ENCODE data around the gene TNNC1. TPM values are rescaled to one million over a fixed set of nuclear protein-coding genes. Genes with fewer than 3 reads are reported as not detected.

The TNNC1 gene
- total RNA-seq, 2 donors from 2014 or later: 2.0 to 6.5 TPM

DNA sequence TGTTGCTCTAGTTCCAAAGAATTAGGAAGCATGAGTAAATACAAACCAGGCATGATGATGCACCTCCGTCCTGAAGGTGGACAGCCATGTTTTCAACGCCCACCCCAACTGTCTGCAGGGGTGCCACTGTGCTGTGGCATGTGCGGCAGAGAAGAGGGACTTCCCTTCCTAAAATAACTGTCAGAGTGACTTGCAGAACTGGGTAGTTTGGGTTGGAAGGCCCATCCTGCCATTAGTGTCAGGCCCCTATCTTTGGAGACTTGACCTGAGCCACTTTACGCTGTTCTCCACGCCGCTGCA lies 23.9 kb upstream of the TNNC1 start:
- H3K27ac Mint-ChIP-seq: no peak overlapping the region
- H3K27me3 Mint-ChIP-seq: no peaks in the 10 kb centered on the region
- no peaks in the 10 kb centered on the region for H3K4me1 Mint-ChIP-seq
- H3K4me3 Mint-ChIP-seq: no peak overlapping the region
- H3K36me3 Mint-ChIP-seq (ENCODE audit: low read depth): peaks cover 94% of the 10 kb centered on the region
- no peaks in the 10 kb centered on the region for H3K9me3 Mint-ChIP-seq
- ATAC-seq (replicated peaks): no peak

- no peaks in the 10 kb centered on the region for H3K4me1 Mint-ChIP-seq
- H3K27ac Mint-ChIP-seq: no peak overlapping the region
- H3K27me3 Mint-ChIP-seq: no peaks in the 10 kb centered on the region
- H3K4me3 Mint-ChIP-seq: no peak overlapping the region
- no peaks in the 10 kb centered on the region for H3K9me3 Mint-ChIP-seq
- peaks cover 94% of the 10 kb centered on the region for H3K36me3 Mint-ChIP-seq (ENCODE audit: low read depth)
- ATAC-seq (replicated peaks): no peak
These were observed 23.4 kb upstream of the TNNC1 start for GRCh38 chr3:52477076-52477795.

DNA sequence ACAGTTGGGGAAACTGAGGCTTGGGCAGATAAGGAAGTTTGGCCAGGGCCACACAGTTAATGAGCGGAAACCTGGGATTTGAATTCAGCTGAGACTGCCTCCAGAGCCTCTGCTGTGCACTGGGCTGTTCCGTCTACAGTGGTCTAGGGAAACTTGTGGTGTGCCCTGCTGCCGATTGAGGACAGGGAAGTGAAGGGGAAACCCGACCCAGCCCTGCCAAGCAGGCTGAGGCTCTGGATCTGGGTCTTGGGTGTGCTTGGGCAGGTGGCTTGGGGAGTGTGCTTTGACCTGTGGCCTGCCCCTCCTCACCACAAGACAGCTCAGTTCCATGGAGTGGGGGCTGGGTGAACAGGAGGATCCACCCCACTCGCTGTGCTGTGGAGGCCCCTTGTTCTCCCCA lies 19.2 kb upstream of the TNNC1 start:
- H3K4me3 Mint-ChIP-seq: no peak overlapping the region
- peaks cover 93% of the 10 kb centered on the region for H3K36me3 Mint-ChIP-seq (ENCODE audit: low read depth)
- no peaks in the 10 kb centered on the region for H3K4me1 Mint-ChIP-seq
- no peak overlapping the region for H3K27ac Mint-ChIP-seq
- H3K9me3 Mint-ChIP-seq: no peaks in the 10 kb centered on the region
- H3K27me3 Mint-ChIP-seq: no peaks in the 10 kb centered on the region
- no peak for ATAC-seq (replicated peaks)

DNA sequence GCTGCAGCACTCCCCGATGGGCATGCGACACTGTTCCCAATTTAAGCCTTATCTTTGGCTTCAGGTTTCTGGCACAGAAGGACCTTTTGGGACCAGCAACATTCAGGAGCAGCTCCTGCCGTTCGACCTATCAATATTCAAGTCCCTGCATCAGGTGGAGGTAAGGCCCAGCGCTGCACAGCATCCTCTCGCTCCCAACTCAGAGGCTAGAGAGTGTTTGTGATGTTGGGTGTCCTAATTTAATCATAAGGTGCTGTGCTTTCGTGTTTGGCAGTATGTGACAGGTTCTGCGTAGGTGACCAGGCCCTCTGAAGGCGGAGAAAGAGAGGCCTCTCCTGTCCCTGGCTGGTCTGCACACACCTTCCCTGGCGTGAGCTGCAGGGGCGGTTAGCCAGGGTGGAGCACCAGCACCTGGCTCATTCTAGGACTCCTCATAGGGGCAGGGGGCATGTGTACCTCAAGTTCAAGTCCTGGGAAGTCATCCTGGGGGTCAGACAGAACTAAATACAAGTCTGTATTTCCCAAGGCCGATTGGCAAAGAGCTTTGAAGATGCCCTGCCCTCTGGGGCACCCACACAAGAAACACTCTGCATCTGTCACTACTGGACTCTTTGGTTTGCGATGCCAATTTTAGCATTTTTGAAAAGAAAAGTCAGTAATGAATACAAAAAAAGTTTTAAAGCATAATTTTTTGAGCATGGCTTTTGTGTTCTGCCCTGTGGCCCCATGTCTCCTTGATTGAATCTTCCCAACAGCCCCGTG lies 18.6 kb upstream of the TNNC1 start:
- Mint-ChIP-seq H3K9me3 (no peaks in the 10 kb centered on the region), H3K4me1 (no peaks in the 10 kb centered on the region), H3K4me3 (no peak overlapping the region), H3K27ac (no peak overlapping the region), H3K36me3 (ENCODE audit: low read depth) (peaks cover 89% of the 10 kb centered on the region), H3K27me3 (no peaks in the 10 kb centered on the region)
- ATAC-seq (replicated peaks): no peak

- Mint-ChIP-seq H3K4me1 (no peaks in the 10 kb centered on the region), H3K27me3 (no peaks in the 10 kb centered on the region), H3K27ac (no peak overlapping the region), H3K4me3 (no peak overlapping the region), H3K36me3 (ENCODE audit: low read depth) (peaks cover 83% of the 10 kb centered on the region), H3K9me3 (no peaks in the 10 kb centered on the region)
- ATAC-seq (replicated peaks): no peak
These were observed 17.8 kb upstream of the TNNC1 start for GRCh38 chr3:52471371-52472238.

GRCh38 chr3:52470920-52471319 lies 17.1 kb upstream of the TNNC1 start:
- Mint-ChIP-seq H3K27me3 (no peaks in the 10 kb centered on the region), H3K27ac (no peak overlapping the region)

GRCh38 chr3:52469001-52469400 lies 15.2 kb upstream of the TNNC1 start:
- H3K4me3 Mint-ChIP-seq: no peak overlapping the region
- no peaks in the 10 kb centered on the region for H3K4me1 Mint-ChIP-seq
- peak overlapping the region; percentile 76 for H3K27ac Mint-ChIP-seq
- no peak for ATAC-seq (replicated peaks)
- peaks cover 75% of the 10 kb centered on the region for H3K36me3 Mint-ChIP-seq (ENCODE audit: low read depth)
- H3K27me3 Mint-ChIP-seq: no peaks in the 10 kb centered on the region
- no peaks in the 10 kb centered on the region for H3K9me3 Mint-ChIP-seq

More at GRCh38 chr3:52470920-52471319, 17.1 kb upstream of the TNNC1 start:
- Mint-ChIP-seq H3K36me3 (ENCODE audit: low read depth) (peaks cover 83% of the 10 kb centered on the region), H3K9me3 (no peaks in the 10 kb centered on the region), H3K4me1 (no peaks in the 10 kb centered on the region), H3K4me3 (no peak overlapping the region)
- no peak for ATAC-seq (replicated peaks)

- Mint-ChIP-seq H3K27ac (peak overlapping the region; percentile 76), H3K4me1 (no peaks in the 10 kb centered on the region), H3K27me3 (no peaks in the 10 kb centered on the region), H3K4me3 (no peak overlapping the region), H3K36me3 (ENCODE audit: low read depth) (peaks cover 75% of the 10 kb centered on the region), H3K9me3 (no peaks in the 10 kb centered on the region)
- no peak for ATAC-seq (replicated peaks)
These were observed 14.5 kb upstream of the TNNC1 start for GRCh38 chr3:52468336-52468735.

DNA sequence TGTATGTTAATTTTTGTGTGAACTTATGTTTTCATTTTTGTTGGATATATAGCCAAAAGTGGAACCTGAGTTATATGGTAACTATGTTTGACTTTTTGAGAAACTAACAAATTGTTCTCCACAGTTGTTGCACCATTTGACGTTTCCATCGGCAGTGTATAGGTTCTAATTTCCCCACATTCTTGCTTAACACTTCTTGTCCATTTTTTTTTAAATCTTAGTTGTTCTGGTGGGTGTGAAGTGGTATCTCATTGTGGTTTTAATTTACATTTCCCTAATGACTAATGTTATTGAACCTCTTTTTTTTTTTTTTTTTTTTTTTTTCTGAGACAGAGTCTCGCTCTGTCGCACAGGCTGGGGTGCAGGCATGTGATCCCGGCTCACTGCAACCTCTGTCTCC lies 9.6 kb upstream of the TNNC1 start:
- H3K4me1 Mint-ChIP-seq: peaks cover 3% of the 10 kb centered on the region
- H3K27ac Mint-ChIP-seq: no peak overlapping the region
- peaks cover 76% of the 10 kb centered on the region for H3K36me3 Mint-ChIP-seq (ENCODE audit: low read depth)
- no peaks in the 10 kb centered on the region for H3K9me3 Mint-ChIP-seq
- no peaks in the 10 kb centered on the region for H3K27me3 Mint-ChIP-seq
- H3K4me3 Mint-ChIP-seq: no peak overlapping the region
- ATAC-seq (replicated peaks): peak; percentile 7

DNA sequence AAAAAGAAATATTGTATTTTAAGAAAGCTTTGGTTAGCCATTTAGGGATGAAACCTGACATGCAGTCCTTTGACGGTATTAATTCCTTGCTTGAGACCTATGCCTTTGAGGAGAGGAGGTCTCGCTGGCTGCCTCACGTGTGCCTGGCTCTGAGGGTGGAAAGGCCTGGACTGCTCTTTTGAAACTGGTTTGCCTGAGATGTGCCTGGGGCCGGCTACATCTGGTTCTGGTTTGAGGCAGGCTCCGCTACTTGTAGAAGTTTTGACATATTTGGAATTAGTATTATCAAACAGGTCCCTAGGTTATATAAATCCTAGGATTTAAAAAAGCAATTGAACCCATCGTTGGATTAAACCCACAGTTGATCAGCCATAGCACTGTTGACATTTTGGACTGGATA lies 8.0 kb upstream of the TNNC1 start:
- no peak overlapping the region for H3K27ac Mint-ChIP-seq
- no peak overlapping the region for H3K4me3 Mint-ChIP-seq
- no peaks in the 10 kb centered on the region for H3K27me3 Mint-ChIP-seq
- peaks cover 87% of the 10 kb centered on the region for H3K36me3 Mint-ChIP-seq (ENCODE audit: low read depth)
- no peak for ATAC-seq (replicated peaks)
- H3K4me1 Mint-ChIP-seq: peaks cover 11% of the 10 kb centered on the region
- no peaks in the 10 kb centered on the region for H3K9me3 Mint-ChIP-seq

- H3K27ac Mint-ChIP-seq: no peak overlapping the region
- H3K27me3 Mint-ChIP-seq: no peaks in the 10 kb centered on the region
- H3K9me3 Mint-ChIP-seq: no peaks in the 10 kb centered on the region
- no peak overlapping the region for H3K4me3 Mint-ChIP-seq
- H3K36me3 Mint-ChIP-seq (ENCODE audit: low read depth): peaks cover 83% of the 10 kb centered on the region
- H3K4me1 Mint-ChIP-seq: peaks cover 25% of the 10 kb centered on the region
- ATAC-seq (replicated peaks): no peak
These were observed 5.1 kb upstream of the TNNC1 start for GRCh38 chr3:52458770-52459545.

DNA sequence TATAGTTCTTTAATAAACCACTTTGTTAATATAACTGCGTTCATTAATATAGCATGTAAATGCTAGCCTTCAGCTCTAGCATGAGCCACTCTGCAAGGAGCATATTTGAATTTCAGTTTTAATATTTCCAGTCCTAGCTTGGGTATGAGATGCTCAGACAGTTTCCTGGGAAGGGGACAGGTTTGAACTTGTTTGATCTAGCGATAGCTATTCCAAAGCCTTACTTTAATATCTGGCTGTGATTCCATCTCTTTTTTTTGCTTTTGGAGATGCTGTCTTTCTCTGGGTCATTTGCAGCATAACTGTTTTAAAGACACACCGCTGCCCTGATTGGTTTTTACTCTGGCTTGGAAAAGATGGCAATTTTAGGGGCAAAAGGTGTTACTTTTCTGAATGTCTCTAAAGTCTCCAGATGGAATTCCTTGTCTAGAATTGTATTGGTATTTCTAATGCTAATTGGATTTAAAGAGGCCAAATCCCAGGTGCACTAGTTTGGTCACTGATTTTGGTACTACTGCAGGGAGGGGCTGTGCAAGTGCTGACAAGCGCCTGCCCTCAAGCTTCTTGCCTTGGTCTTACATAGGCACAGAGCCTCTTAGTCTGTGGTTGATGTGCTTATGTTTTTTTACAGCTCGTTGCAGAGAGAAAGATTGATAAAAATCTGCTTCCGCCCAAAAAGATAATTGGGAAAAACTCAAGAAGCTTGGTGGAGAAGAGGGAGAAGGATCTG lies 4.4 kb upstream of the TNNC1 start:
- Mint-ChIP-seq H3K4me3 (no peak overlapping the region), H3K9me3 (no peaks in the 10 kb centered on the region), H3K36me3 (ENCODE audit: low read depth) (peaks cover 75% of the 10 kb centered on the region), H3K4me1 (peaks cover 25% of the 10 kb centered on the region), H3K27me3 (no peaks in the 10 kb centered on the region), H3K27ac (no peak overlapping the region)
- ATAC-seq (replicated peaks): no peak

- H3K9me3 Mint-ChIP-seq: no peaks in the 10 kb centered on the region
- H3K27ac Mint-ChIP-seq: peak overlapping the region; percentile 100
- no peak for ATAC-seq (replicated peaks)
- H3K4me3 Mint-ChIP-seq: peak overlapping the region; percentile 99
- H3K27me3 Mint-ChIP-seq: no peaks in the 10 kb centered on the region
- peaks cover 62% of the 10 kb centered on the region for H3K36me3 Mint-ChIP-seq (ENCODE audit: low read depth)
- H3K4me1 Mint-ChIP-seq: peaks cover 22% of the 10 kb centered on the region
These were observed 3.0 kb upstream of the TNNC1 start for GRCh38 chr3:52456800-52457183.
